Stimulated activated CD4-positive, alpha-beta T cell treated with anti-CD3 and anti-CD28 coated beads, Interleukin-1b, Interleukin-23, amount 100 ng/mL, for 24 hours (primary cell): ENCODE data around the gene RPL39L.
"Not testable (repeated sequence)": the region's sequence is repeated elsewhere in the genome, so short reads cannot be mapped to it uniquely, and the experiment has no call there.

Experiments used
- DNase-seq, 4 experiments: peaks; one replicate each; pipeline ENCODE4 v3.0.0-alpha.2; 2020; ENCODE audit warnings: low read depth in 4 of 4, low spot score in 1 of 4

RPL39L gene

GRCh38 chr3:187145149-187145895 lies 6.0 kb upstream of the RPL39L start:
- DNase-seq: no peak

GRCh38 chr3:187139895-187140253 lies 578 bp upstream of the RPL39L start:
- no peak for DNase-seq

GRCh38 chr3:187136936-187137335 lies 2.4 kb downstream of the RPL39L start:
- DNase-seq: no peak

GRCh38 chr3:187136337-187136736 lies 3.0 kb downstream of the RPL39L start:
- DNase-seq: no peak

- not testable (repeated sequence) for DNase-seq
Measured at GRCh38 chr3:187135172-187135690, 4.1 kb downstream of the RPL39L start.

- DNase-seq: not testable (repeated sequence)
Measured at GRCh38 chr3:187133181-187133580, 6.1 kb downstream of the RPL39L start.

- no peak for DNase-seq
Measured at GRCh38 chr3:187132666-187133065, 6.6 kb downstream of the RPL39L start.

GRCh38 chr3:187131981-187132380 lies 7.3 kb downstream of the RPL39L start:
- no peak for DNase-seq

GRCh38 chr3:187130346-187131066 lies 8.8 kb downstream of the RPL39L start:
- peak in 1 of 4 experiments; percentile 11 for DNase-seq

- no peak for DNase-seq
Measured at GRCh38 chr3:187125319-187126031, 13.8 kb downstream of the RPL39L start.

GRCh38 chr3:187122261-187122660 lies 17.0 kb downstream of the RPL39L start:
- no peak for DNase-seq

GRCh38 chr3:187120326-187120725 lies 19.0 kb downstream of the RPL39L start:
- no peak for DNase-seq

- DNase-seq: no peak
Measured at GRCh38 chr3:187114511-187114910, 24.8 kb downstream of the RPL39L start.

- no peak for DNase-seq
Measured at GRCh38 chr3:187112934-187113793, 26.1 kb downstream of the RPL39L start.

- no peak for DNase-seq
Measured at GRCh38 chr3:187110156-187110555, 29.1 kb downstream of the RPL39L start.

GRCh38 chr3:187107989-187108388 lies 31.3 kb downstream of the RPL39L start:
- DNase-seq: no peak

- DNase-seq: no peak
Measured at GRCh38 chr3:187105700-187106099, 33.6 kb downstream of the RPL39L start.

GRCh38 chr3:187104933-187105332 lies 34.4 kb downstream of the RPL39L start:
- DNase-seq: no peak

GRCh38 chr3:187104342-187104741 lies 35.0 kb downstream of the RPL39L start:
- DNase-seq: no peak

- DNase-seq: no peak
Measured at GRCh38 chr3:187103251-187103650, 36.0 kb downstream of the RPL39L start.
